RWPE2 (cell line): Measurements from ENCODE around the gene HIVEP3.

Experiments
- ATAC-seq: fragments of 200-7000 bp; cut with Tn5 transposase; 3 replicates; pipeline ENCODE4 v1.9.1; 2021; ENCODE audit warnings: low read depth
- DNase-seq: peaks from one replicate; pipeline ENCODE4 v3.0.0-alpha.2; 2020; ENCODE audit warnings: low spot score
- H3K27ac ChIP-seq: fragments of 450-650 bp; 2 replicates; pipeline ENCODE4 v1.5.1; 2017; ENCODE audit warnings: mild to moderate bottlenecking; ENCODE audit not compliant: poor library complexity, severe bottlenecking
- H3K27me3 ChIP-seq: fragments of 250-450 bp; sonication (Bioruptor Pico); 2 replicates; pipeline ENCODE4 v1.5.1; 2021; ENCODE audit warnings: mild to moderate bottlenecking, moderate library complexity; ENCODE audit not compliant: insufficient read depth, poor library complexity, severe bottlenecking
- H3K36me3 ChIP-seq: fragments of 250-450 bp; sonication (Bioruptor Pico); 2 replicates; pipeline ENCODE4 v1.5.1; 2020; ENCODE audit warnings: low read depth, mild to moderate bottlenecking, moderate library complexity
- H3K4me1 ChIP-seq: fragments of 250-450 bp; sonication (Bioruptor Pico); 2 replicates; pipeline ENCODE4 v1.5.1; 2021; ENCODE audit warnings: mild to moderate bottlenecking, moderate library complexity; ENCODE audit not compliant: insufficient read depth, poor library complexity, severe bottlenecking
- H3K4me3 ChIP-seq: fragments of 250-450 bp; sonication (Bioruptor Pico); 2 replicates; pipeline ENCODE4 v1.5.1; 2021; ENCODE audit warnings: mild to moderate bottlenecking, moderate library complexity; ENCODE audit not compliant: severe bottlenecking
- H3K9me3 ChIP-seq: fragments of 250-450 bp; sonication (Bioruptor Pico); 2 replicates; pipeline ENCODE4 v1.5.1; 2021; ENCODE audit warnings: mild to moderate bottlenecking, moderate library complexity; ENCODE audit not compliant: severe bottlenecking
- CTCF ChIP-seq: fragments of 450-650 bp; IDR thresholded peaks from one replicate; pipeline ENCODE4 v1.5.1; 2017; ENCODE audit warnings: mild to moderate bottlenecking, moderate library complexity; ENCODE audit not compliant: poor library complexity, severe bottlenecking

HIVEP3 gene

GRCh38 chr1:41733725-41734124, 185.0 kb downstream of the HIVEP3 start:
- Histone ChIP-seq H3K27ac (no peak overlapping the region), H3K27me3 (no peaks in the 10 kb centered on the region), H3K4me3 (no peak overlapping the region), H3K4me1 (no peaks in the 10 kb centered on the region), H3K9me3 (no peaks in the 10 kb centered on the region), H3K36me3 (no peaks in the 10 kb centered on the region)
- DNase-seq (no peak), ATAC-seq (no peak)
- no peak for TF ChIP-seq CTCF

GRCh38 chr1:41733021-41733420, 185.7 kb downstream of the HIVEP3 start:
- ATAC-seq: no peak
- no peak for TF ChIP-seq CTCF
- Histone ChIP-seq H3K4me3 (no peak overlapping the region), H3K27ac (no peak overlapping the region), H3K4me1 (no peaks in the 10 kb centered on the region), H3K9me3 (no peaks in the 10 kb centered on the region), H3K36me3 (no peaks in the 10 kb centered on the region), H3K27me3 (no peaks in the 10 kb centered on the region)
- DNase-seq: no peak

GRCh38 chr1:41731516-41732030, 187.1 kb downstream of the HIVEP3 start:
- TF ChIP-seq CTCF: no peak
- DNase-seq (no peak), ATAC-seq (no peak)
- no peaks in the 10 kb centered on the region for H3K27me3 ChIP-seq
- H3K36me3 ChIP-seq: no peaks in the 10 kb centered on the region
- H3K27ac ChIP-seq: no peak overlapping the region
- no peak overlapping the region for H3K4me3 ChIP-seq
- no peaks in the 10 kb centered on the region for H3K9me3 ChIP-seq
- H3K4me1 ChIP-seq: no peaks in the 10 kb centered on the region

- H3K27ac ChIP-seq: no peak overlapping the region
- H3K9me3 ChIP-seq: no peaks in the 10 kb centered on the region
- H3K4me1 ChIP-seq: no peaks in the 10 kb centered on the region
- DNase-seq (no peak), ATAC-seq (no peak)
- no peaks in the 10 kb centered on the region for H3K36me3 ChIP-seq
- H3K27me3 ChIP-seq: no peaks in the 10 kb centered on the region
- no peak for TF ChIP-seq CTCF
- H3K4me3 ChIP-seq: no peak overlapping the region
Observed at GRCh38 chr1:41730806-41731205, 187.9 kb downstream of the HIVEP3 start.

GRCh38 chr1:41728403-41729202, 190.1 kb downstream of the HIVEP3 start:
- no peak for DNase-seq
- H3K27ac ChIP-seq: no peak overlapping the region
- H3K36me3 ChIP-seq: no peaks in the 10 kb centered on the region
- H3K4me1 ChIP-seq: no peaks in the 10 kb centered on the region
- H3K9me3 ChIP-seq: no peaks in the 10 kb centered on the region
- ATAC-seq: peak; percentile 14; the same call in 1 of the 3 replicates
- H3K27me3 ChIP-seq: no peaks in the 10 kb centered on the region
- TF ChIP-seq CTCF: no peak
- no peak overlapping the region for H3K4me3 ChIP-seq
